HG03521 (cell line): Measurements from ENCODE around the gene FAM222A.

Experiments
- ATAC-seq: cut with Tn5 transposase; IDR thresholded peaks from one replicate; pipeline ENCODE4 v1.9.1; 2021; ENCODE audit warnings: mild to moderate bottlenecking, moderate library complexity; ENCODE audit not compliant: unreplicated experiment

Gene FAM222A

GRCh38 chr12:109793826-109794501 lies 80.3 kb downstream of the FAM222A start:
- no peak for ATAC-seq

GRCh38 chr12:109795023-109795422 lies 81.4 kb downstream of the FAM222A start:
- ATAC-seq = no peak

- no peak for ATAC-seq
Measured at GRCh38 chr12:109796057-109796456, 82.4 kb downstream of the FAM222A start.

- ATAC-seq = no peak
Measured at GRCh38 chr12:109797905-109798669, 84.5 kb downstream of the FAM222A start.

GRCh38 chr12:109798691-109799090 lies 85.1 kb downstream of the FAM222A start:
- no peak for ATAC-seq

- no peak for ATAC-seq
Measured at GRCh38 chr12:109800536-109800935, 86.9 kb downstream of the FAM222A start.

GRCh38 chr12:109802828-109803227 lies 89.2 kb downstream of the FAM222A start:
- no peak for ATAC-seq

- no peak for ATAC-seq
Measured at GRCh38 chr12:109803678-109804077, 90.1 kb downstream of the FAM222A start.

GRCh38 chr12:109804820-109805761 lies 91.5 kb downstream of the FAM222A start:
- no peak for ATAC-seq

- no peak for ATAC-seq
Measured at GRCh38 chr12:109807954-109808643, 94.5 kb downstream of the FAM222A start.

GRCh38 chr12:109808876-109809646 lies 95.4 kb downstream of the FAM222A start:
- ATAC-seq = no peak

GRCh38 chr12:109810954-109811623 lies 97.5 kb downstream of the FAM222A start:
- no peak for ATAC-seq

GRCh38 chr12:109811624-109811995 lies 98.0 kb downstream of the FAM222A start:
- ATAC-seq = no peak

GRCh38 chr12:109813810-109814416 lies 100.3 kb downstream of the FAM222A start:
- ATAC-seq = no peak

- ATAC-seq = no peak
Measured at GRCh38 chr12:109814600-109815150, 101.0 kb downstream of the FAM222A start.

GRCh38 chr12:109815225-109815624 lies 101.6 kb downstream of the FAM222A start:
- no peak for ATAC-seq

GRCh38 chr12:109815757-109816617 lies 102.4 kb downstream of the FAM222A start:
- ATAC-seq = no peak

- no peak for ATAC-seq
Measured at GRCh38 chr12:109816870-109817269, 103.2 kb downstream of the FAM222A start.
